Bronchial epithelial cell (primary cell): Measurements from ENCODE around the gene SERGEF. TPM values are rescaled to one million over a fixed set of nuclear protein-coding genes. Genes with fewer than 3 reads are reported as not detected.

Experiments
- DNase-seq: peaks from one replicate; pipeline ENCODE4 v3.0.0-alpha.2; 2010; ENCODE audit warnings: low read depth
- FAIRE-seq: peaks from 2 replicates; lab custom pipeline; 2011; peaks lifted over from hg19 to GRCh38; lab: Jason Lieb, UNC
- H3K27me3 ChIP-seq: 2 replicates; pipeline ENCODE4 v1.5.1; 2011; ENCODE audit warnings: low read length; ENCODE audit not compliant: control insufficient read depth, insufficient read depth
- H3K36me3 ChIP-seq: 2 replicates; pipeline ENCODE4 v1.5.1; 2011; ENCODE audit warnings: low read length; ENCODE audit not compliant: control insufficient read depth, insufficient read depth
- H3K4me3 ChIP-seq: 2 replicates; pipeline ENCODE4 v1.5.1; 2011; ENCODE audit warnings: mild to moderate bottlenecking, low read depth, low read length, control low read depth
- CTCF ChIP-seq: IDR thresholded peaks from 2 replicates; pipeline ENCODE4 v1.5.1; 2011; ENCODE audit warnings: mild to moderate bottlenecking, moderate library complexity, low read length, control low read depth, inconsistent platforms; ENCODE audit not compliant: insufficient read depth, severe bottlenecking
- total RNA-seq: library from RNA; depleted of rRNA; stranded (reverse); fragments of >200 nt; gene quantifications from 2 replicates; pipeline ENCODE4 v1.2.1, GENCODE V29; 2014

Gene SERGEF
- total RNA-seq, 1 donor from 2014 or later = 29.2 TPM

GRCh38 chr11:17775035-17775348 lies 237.9 kb downstream of the SERGEF start:
- H3K27me3 ChIP-seq = no peaks in the 10 kb centered on the region
- no peak for TF ChIP-seq CTCF
- no peaks in the 10 kb centered on the region for H3K36me3 ChIP-seq
- FAIRE-seq (no peak), DNase-seq (no peak)
- H3K4me3 ChIP-seq = no peak overlapping the region

GRCh38 chr11:17774232-17775034 lies 238.4 kb downstream of the SERGEF start:
- Histone ChIP-seq H3K27me3 (no peaks in the 10 kb centered on the region), H3K4me3 (no peak overlapping the region), H3K36me3 (no peaks in the 10 kb centered on the region)
- FAIRE-seq = no peak
- TF ChIP-seq CTCF = no peak
- no peak for DNase-seq

GRCh38 chr11:17773674-17774073 lies 239.2 kb downstream of the SERGEF start:
- no peak for TF ChIP-seq CTCF
- Histone ChIP-seq H3K27me3 (no peaks in the 10 kb centered on the region), H3K36me3 (no peaks in the 10 kb centered on the region), H3K4me3 (no peak overlapping the region)
- FAIRE-seq (no peak), DNase-seq (no peak)

GRCh38 chr11:17772704-17773600 lies 239.9 kb downstream of the SERGEF start:
- TF ChIP-seq CTCF = no peak
- H3K36me3 ChIP-seq = no peaks in the 10 kb centered on the region
- DNase-seq = no peak
- no peak for FAIRE-seq
- H3K27me3 ChIP-seq = no peaks in the 10 kb centered on the region
- H3K4me3 ChIP-seq = no peak overlapping the region

GRCh38 chr11:17771841-17772401 lies 240.9 kb downstream of the SERGEF start:
- TF ChIP-seq CTCF = no peak
- DNase-seq (no peak), FAIRE-seq (no peak)
- H3K4me3 ChIP-seq = no peak overlapping the region
- no peaks in the 10 kb centered on the region for H3K27me3 ChIP-seq
- no peaks in the 10 kb centered on the region for H3K36me3 ChIP-seq
